Endothelial cell of umbilical vein (primary cell): ENCODE results near the gene EXOC6B. TPM values are rescaled to one million over a fixed set of nuclear protein-coding genes. Genes with fewer than 3 reads are reported as not detected.

Source experiments
- BruUV-seq: library from RNA; stranded (reverse); fragments of 400-500 nt; replicated peaks from 2 replicates; lab custom pipeline; 2021; lab: Mats Ljungman, UMichigan
- CTCF ChIA-PET: fragments of 300-600, 350-600 bp; sonication (Branson Sonifier 250); formaldehyde crosslinking; loops from one replicate; lab custom pipeline; 2021; ENCODE audit warnings: antibody characterized with exemption, inconsistent platforms; lab: Charles Lee
- POLR2A ChIA-PET: fragments of 300-600, 350-600 bp; sonication (Branson Sonifier 250); formaldehyde crosslinking; loops from one replicate; lab custom pipeline; 2021; ENCODE audit warnings: antibody characterized with exemption, inconsistent platforms; lab: Charles Lee
- DNase-seq: peaks from one replicate; pipeline ENCODE4 v3.0.0-alpha.2; 2011; ENCODE audit warnings: low read depth, low spot score
- FAIRE-seq: peaks from 2 replicates; lab custom pipeline; 2011; peaks lifted over from hg19 to GRCh38; lab: Jason Lieb, UNC
- H2AFZ ChIP-seq: 2 replicates; pipeline ENCODE4 v1.6.0; 2012; ENCODE audit warnings: low read depth, low read length, control low read depth, inconsistent platforms
- H3K27ac ChIP-seq: 2 replicates; pipeline ENCODE4 v1.5.1; 2011; ENCODE audit warnings: low read depth, mild to moderate bottlenecking, control low read depth, low read length, moderate library complexity; ENCODE audit not compliant: insufficient read depth
- H3K27me3 ChIP-seq, 2 experiments: 2 replicates each; pipeline versions ENCODE4 v1.6.0 to v1.6.1; 2011; ENCODE audit warnings: low read length in 2 of 2, mixed read lengths in 1 of 2; ENCODE audit not compliant: control insufficient read depth in 2 of 2, insufficient read depth in 2 of 2
- H3K36me3 ChIP-seq, 2 experiments: 2 replicates in 1 of 2; 3 replicates in 1 of 2; pipeline ENCODE4 v1.5.1; 2011; ENCODE audit warnings: low read length in 2 of 2, mild to moderate bottlenecking in 1 of 2, moderate library complexity in 1 of 2; ENCODE audit not compliant: control insufficient read depth in 2 of 2, insufficient read depth in 2 of 2; ENCODE audit errors: extremely low read depth in 1 of 2
- H3K4me1 ChIP-seq: 3 replicates; pipeline ENCODE4 v1.5.1; 2011; ENCODE audit warnings: mild to moderate bottlenecking, low read length; ENCODE audit not compliant: control insufficient read depth, insufficient read depth; ENCODE audit errors: extremely low read depth
- H3K4me2 ChIP-seq: 2 replicates; pipeline ENCODE4 v1.6.1; 2011; ENCODE audit warnings: low read length, control low read depth, mixed read lengths; ENCODE audit not compliant: insufficient read depth
- H3K4me3 ChIP-seq, 3 experiments: fragments of 200-600 bp in 1 of 3; sonication (generic), shearing (Covaris generic) in 1 of 3; replicated peaks in 1 of 3; 2 replicates each; pipeline ENCODE4 v1.5.1; 2011 to 2016; ENCODE audit warnings: control low read depth in 3 of 3, low read length in 3 of 3, mild to moderate bottlenecking in 2 of 3, inconsistent platforms in 1 of 3, low read depth in 1 of 3, moderate library complexity in 1 of 3; ENCODE audit not compliant: insufficient read depth in 1 of 3
- H3K79me2 ChIP-seq: 2 replicates; pipeline ENCODE4 v1.6.0; 2012; ENCODE audit warnings: low read length, inconsistent platforms; ENCODE audit not compliant: control insufficient read depth, insufficient read depth
- H3K9ac ChIP-seq: replicated peaks from 2 replicates; pipeline ENCODE3; 2011; ENCODE audit warnings: low read length, control low read depth; ENCODE audit not compliant: insufficient read depth; ENCODE audit errors: extremely low read depth
- H3K9me1 ChIP-seq: replicated peaks from 3 replicates; pipeline ENCODE4 v1.6.0; 2011; ENCODE audit warnings: mild to moderate bottlenecking, low read length; ENCODE audit not compliant: control insufficient read depth, insufficient read depth; ENCODE audit errors: extremely low read depth
- H3K9me3 ChIP-seq: replicated peaks from 2 replicates; pipeline ENCODE4 v1.5.1; 2012; ENCODE audit warnings: low read length, inconsistent platforms; ENCODE audit not compliant: control insufficient read depth, insufficient read depth
- H4K20me1 ChIP-seq: replicated peaks from 2 replicates; pipeline ENCODE3; 2011; ENCODE audit warnings: mild to moderate bottlenecking, low read length; ENCODE audit not compliant: control insufficient read depth, insufficient read depth; ENCODE audit errors: extremely low read depth
- CTCF ChIP-seq, 2 donors: IDR thresholded peaks; 1 replicate in 1 of 2; 2 replicates in 1 of 2; pipeline ENCODE4 v1.5.1; 2011; ENCODE audit warnings: low read length in 2 of 2, mild to moderate bottlenecking in 2 of 2, moderate library complexity in 2 of 2, control low read depth in 1 of 2, inconsistent platforms in 1 of 2, low read depth in 1 of 2; ENCODE audit not compliant: insufficient read depth in 1 of 2; ENCODE audit errors: extremely low read depth in 1 of 2
- EZH2 ChIP-seq: IDR thresholded peaks from 2 replicates; pipeline ENCODE4 v1.6.1; 2012; ENCODE audit warnings: borderline replicate concordance, low read depth, mild to moderate bottlenecking, moderate library complexity, low read length, inconsistent platforms; ENCODE audit not compliant: severe bottlenecking
- FOS ChIP-seq: IDR thresholded peaks from 2 replicates; pipeline ENCODE4 v1.6.1; 2011; ENCODE audit warnings: mild to moderate bottlenecking, low read length, moderate library complexity, borderline replicate concordance; ENCODE audit not compliant: insufficient read depth
- GATA2 ChIP-seq: IDR thresholded peaks from 2 replicates; pipeline ENCODE4 v1.7.0; 2011; ENCODE audit warnings: low read depth, mild to moderate bottlenecking, moderate library complexity, mixed read lengths, low read length; ENCODE audit not compliant: insufficient read length, insufficient read depth
- JUN ChIP-seq: IDR thresholded peaks from 2 replicates; pipeline ENCODE4 v1.6.1; 2011; ENCODE audit warnings: borderline replicate concordance, low read depth; ENCODE audit not compliant: insufficient read length, insufficient read depth
- MYC ChIP-seq: IDR thresholded peaks from one replicate; pipeline ENCODE4 v1.6.1; 2011; ENCODE audit warnings: mild to moderate bottlenecking, low read depth, low read length
- POLR2A ChIP-seq: IDR thresholded peaks from 2 replicates; pipeline ENCODE4 v1.6.1; 2012; ENCODE audit warnings: low read depth, mild to moderate bottlenecking, control low read depth, low read length
- POLR2AphosphoS5 ChIP-seq: IDR thresholded peaks from 2 replicates; pipeline ENCODE4 v1.6.1; 2012; ENCODE audit warnings: low read depth, mild to moderate bottlenecking, control low read depth, low read length, moderate library complexity; ENCODE audit not compliant: insufficient read depth
- dilution Hi-C: fragments of 300-500 bp; cut with MboI; formaldehyde crosslinking; loops from one replicate; pipeline ENCODE4 v1.15.0; 2019; ENCODE audit warnings: low sequenced_read_pairs; ENCODE audit not compliant: extremely low pct_ligation_motif_present
- intact Hi-C: fragments of 100-400 bp; cut with micrococcal nuclease; formaldehyde crosslinking; loops from one replicate; pipeline ENCODE4 v1.10.0; 2022
- polyA plus RNA-seq, 4 experiments: library from polyadenylated mRNA; depleted of rRNA in 3 of 4; stranded (reverse) in 3 of 4; unstranded in 1 of 4; fragments of >200 nt; gene quantifications; 2 replicates each; pipeline versions ENCODE4 v1.2.1 to v1.2.3, GENCODE V29; 2011 to 2012; ENCODE audit warnings: missing spikeins in 1 of 4
- total RNA-seq: library from RNA; stranded (reverse); gene quantifications from 2 replicates; pipeline ENCODE4 v1.2.3, GENCODE V29; 2021
- TF ChIP-seq, protein P1 (sequence below): IDR thresholded peaks from 2 replicates; pipeline ENCODE4 v1.6.1; 2011; ENCODE audit not compliant: insufficient read depth, insufficient read length

EXOC6B gene
- total and polyA plus RNA-seq, 2 donors (not counting 3 experiments of a cell fraction or from before 2014, with no cell fraction given): 10.8 to 34.8 TPM

DNA sequence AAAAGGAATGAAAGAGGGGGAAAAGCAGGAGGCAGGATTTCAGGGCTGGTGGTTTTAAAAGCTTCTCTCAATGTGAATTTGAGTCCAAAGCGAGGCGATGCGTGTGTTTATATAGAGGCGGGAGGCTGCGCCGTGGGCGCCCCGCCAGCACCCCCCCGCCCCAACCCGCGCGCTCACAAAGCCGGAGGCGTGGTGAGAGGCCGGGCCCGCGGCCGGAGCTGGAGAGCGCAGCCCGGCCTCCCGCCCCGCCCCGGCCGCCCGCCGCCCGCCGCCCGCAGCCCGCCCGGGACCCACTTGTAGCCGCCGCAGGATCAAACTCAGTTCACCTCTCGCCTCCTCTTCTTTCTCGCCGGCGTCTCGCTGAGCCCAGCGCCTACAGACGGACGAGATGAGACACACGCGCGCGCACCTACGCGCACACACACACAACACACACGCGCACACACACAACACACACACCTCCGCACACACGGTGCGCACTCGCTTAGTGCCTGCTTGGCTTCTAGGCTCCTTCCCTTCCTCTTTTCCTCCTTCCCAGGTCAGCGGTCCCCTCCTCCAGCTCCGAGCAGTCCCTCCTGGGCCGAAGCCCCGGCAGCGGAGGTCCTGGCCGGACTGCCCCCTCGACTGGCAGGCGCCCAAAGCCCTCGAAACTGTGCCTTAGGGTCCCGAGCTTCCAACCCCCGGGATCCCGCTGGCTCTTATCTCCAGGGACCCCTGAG, 676.8 kb downstream of the EXOC6B start:
- no peak overlapping the region for H3K27ac ChIP-seq
- TF ChIP-seq GATA2: no peak
- no peak for TF ChIP-seq POLR2A
- TF ChIP-seq POLR2AphosphoS5: no peak
- TF ChIP-seq JUN: no peak
- TF ChIP-seq, protein P1, sequence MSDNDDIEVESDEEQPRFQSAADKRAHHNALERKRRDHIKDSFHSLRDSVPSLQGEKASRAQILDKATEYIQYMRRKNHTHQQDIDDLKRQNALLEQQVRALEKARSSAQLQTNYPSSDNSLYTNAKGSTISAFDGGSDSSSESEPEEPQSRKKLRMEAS: no peak
- no peak for TF ChIP-seq CTCF (IDR thresholded peaks at IDR 0.05; ENCODE audit: extremely low read depth in 1 of 2, insufficient read depth in 1 of 2, low read depth in 1 of 2, low read length in 2 of 2)
- no peak for TF ChIP-seq FOS
- no peak for TF ChIP-seq EZH2
- no peak for TF ChIP-seq MYC
- POLR2A ChIA-PET: no interaction called here
- H3K36me3 ChIP-seq: no peaks in the 10 kb centered on the region
- FAIRE-seq (peak; percentile 55), DNase-seq (peak; percentile 31)
- dilution Hi-C loops (no loop called here), intact Hi-C loops (loop anchor here (1.0 kb wide), 1 partner anchor 601 kb away; no protein-coding TSS in a partner anchor)
- peak overlapping the region; percentile 1 for H2AFZ ChIP-seq
- no TSS peak for BruUV-seq
- peaks cover 37 to 56% of the 10 kb centered on the region in 2 experiments for H3K27me3 ChIP-seq
- CTCF ChIA-PET: interaction anchor here (0.9 to 6.6 kb wide), 13 partner anchors 11 to 1148 kb away, joined by 3 to 174 read pairs (median 4); no protein-coding TSS in a partner anchor
- H3K9me3 ChIP-seq: no peaks in the 10 kb centered on the region
- H3K4me1 ChIP-seq: peaks cover 20% of the 10 kb centered on the region
- no peak overlapping the region for H3K9ac ChIP-seq
- no peaks in the 10 kb centered on the region for H3K9me1 ChIP-seq
- no peaks in the 10 kb centered on the region for H3K79me2 ChIP-seq
- H3K4me3 ChIP-seq: peak overlapping the region in 2 of 3 experiments; percentile 42
- peak overlapping the region; percentile 51 for H3K4me2 ChIP-seq
- no peaks in the 10 kb centered on the region for H4K20me1 ChIP-seq
